CD4-positive, CD25-positive, alpha-beta regulatory T cell (primary cell): ENCODE measurements around the gene RCAN2. TPM values are rescaled to one million over a fixed set of nuclear protein-coding genes. Genes with fewer than 3 reads are reported as not detected.

Experiments
- ATAC-seq, 2 donors: fragments of 150-1000 bp; cut with Tn5 transposase; one replicate each; pipeline ENCODE4 v1.10.0; 2021; ENCODE audit warnings: low read depth in 2 of 2, moderate number of reproducible peaks in 2 of 2, moderate library complexity in 1 of 2
- DNase-seq, 3 donors: peaks; one replicate each; pipeline versions ENCODE4 v3.0.0 to v3.0.0-alpha.2; 2012 to 2022; ENCODE audit warnings: mixed read lengths in 1 of 3
- H3K27ac ChIP-seq: one replicate; pipeline ENCODE4 v1.7.0; 2013; ENCODE audit warnings: mild to moderate bottlenecking, low read length; ENCODE audit not compliant: insufficient read depth, poor library complexity, severe bottlenecking
- H3K27me3 ChIP-seq: one replicate; pipeline ENCODE4 v1.7.0; 2013; ENCODE audit warnings: low read length; ENCODE audit not compliant: control insufficient read depth, insufficient read depth
- H3K36me3 ChIP-seq: one replicate; pipeline ENCODE4 v1.7.0; 2013; ENCODE audit warnings: mild to moderate bottlenecking, low read length, moderate library complexity; ENCODE audit not compliant: control insufficient read depth, insufficient read depth
- H3K4me1 ChIP-seq: 2 replicates; pipeline ENCODE4 v1.7.0; 2013; ENCODE audit warnings: mild to moderate bottlenecking, low read length; ENCODE audit not compliant: insufficient read depth, control insufficient read depth, poor library complexity, severe bottlenecking
- H3K4me3 ChIP-seq: one replicate; pipeline ENCODE4 v1.7.0; 2013; ENCODE audit warnings: low read depth, mild to moderate bottlenecking, low read length, moderate library complexity
- H3K9me3 ChIP-seq, 2 experiments: 1 replicate in 1 of 2; 2 replicates in 1 of 2; pipeline ENCODE4 v1.7.0; 2013; ENCODE audit warnings: low read length in 2 of 2, mild to moderate bottlenecking in 1 of 2, moderate library complexity in 1 of 2; ENCODE audit not compliant: control insufficient read depth in 2 of 2
- H3K27ac Mint-ChIP-seq, 3 donors: one replicate each; pipeline ENCODE4 v1.8.0; 2020 to 2022; ENCODE audit warnings: mild to moderate bottlenecking in 3 of 3, mixed read lengths in 3 of 3, moderate library complexity in 2 of 3
- H3K27me3 Mint-ChIP-seq: one replicate; pipeline ENCODE4 v1.8.0; 2022; ENCODE audit warnings: mild to moderate bottlenecking, mixed read lengths
- H3K36me3 Mint-ChIP-seq: one replicate; pipeline ENCODE4 v1.8.0; 2020; ENCODE audit warnings: mixed read lengths
- H3K4me1 Mint-ChIP-seq, 4 donors: one replicate each; pipeline ENCODE4 v1.8.0; 2020 to 2022; ENCODE audit warnings: mixed read lengths in 4 of 4, mild to moderate bottlenecking in 1 of 4
- H3K4me3 Mint-ChIP-seq, 4 donors: one replicate each; pipeline ENCODE4 v1.8.0; 2020 to 2022; ENCODE audit warnings: mild to moderate bottlenecking in 4 of 4, mixed read lengths in 4 of 4, moderate library complexity in 3 of 4
- H3K9me3 Mint-ChIP-seq, 7 donors: one replicate each; pipeline ENCODE4 v1.8.0; 2020 to 2022; ENCODE audit warnings: mixed read lengths in 7 of 7, mild to moderate bottlenecking in 3 of 7, moderate library complexity in 2 of 7
- polyA plus RNA-seq, 4 donors: library from polyadenylated mRNA; unstranded; fragments of 300-500 nt; fragmentation: Illumina TruSeq; gene quantifications; one replicate each; pipeline ENCODE4 v1.2.3, GENCODE V29; 2021
- total RNA-seq: library from RNA; stranded (reverse); gene quantifications from one replicate; pipeline ENCODE4 v1.2.3, GENCODE V29; 2022

RCAN2 gene
- total and polyA plus RNA-seq, 5 donors from 2014 or later, result 0.08 to 0.14 TPM; not detected in 3

- Histone ChIP-seq H3K4me3 (no peak overlapping the region), H3K9me3 (no peaks in the 10 kb centered on the region), H3K36me3 (no peaks in the 10 kb centered on the region), H3K27me3 (no peaks in the 10 kb centered on the region), H3K4me1 (no peaks in the 10 kb centered on the region), H3K27ac (no peak overlapping the region)
- Mint-ChIP-seq H3K4me1 (no peaks in the 10 kb centered on the region), H3K9me3 (peaks cover 0 to 4% (median 0%) of the 10 kb centered on the region in 7 donors), H3K36me3 (no peaks in the 10 kb centered on the region), H3K27ac (no peak overlapping the region), H3K4me3 (no peak overlapping the region), H3K27me3 (peaks cover 14% of the 10 kb centered on the region)
- ATAC-seq, result no peak
- no peak for DNase-seq
Measured at GRCh38 chr6:46521464-46521971, 30.3 kb upstream of the RCAN2 start.

GRCh38 chr6:46517202-46517601 is 26.0 kb upstream of the RCAN2 start:
- H3K27me3 ChIP-seq, result no peaks in the 10 kb centered on the region
- Mint-ChIP-seq H3K27ac (no peak overlapping the region), H3K9me3 (no peaks in the 10 kb centered on the region), H3K27me3 (peaks cover 7% of the 10 kb centered on the region), H3K4me3 (no peak overlapping the region), H3K4me1 (no peaks in the 10 kb centered on the region), H3K36me3 (no peaks in the 10 kb centered on the region)
- no peaks in the 10 kb centered on the region for H3K9me3 ChIP-seq
- H3K4me3 ChIP-seq, result no peak overlapping the region
- H3K27ac ChIP-seq, result no peak overlapping the region
- DNase-seq (no peak), ATAC-seq (no peak)
- no peaks in the 10 kb centered on the region for H3K36me3 ChIP-seq
- H3K4me1 ChIP-seq, result no peaks in the 10 kb centered on the region

- Histone ChIP-seq H3K36me3 (no peaks in the 10 kb centered on the region), H3K27me3 (no peaks in the 10 kb centered on the region), H3K4me3 (no peak overlapping the region), H3K27ac (no peak overlapping the region), H3K9me3 (no peaks in the 10 kb centered on the region), H3K4me1 (no peaks in the 10 kb centered on the region)
- ATAC-seq, result no peak
- no peak overlapping the region for H3K4me3 Mint-ChIP-seq
- no peak overlapping the region for H3K27ac Mint-ChIP-seq
- H3K27me3 Mint-ChIP-seq, result peaks cover 6% of the 10 kb centered on the region
- H3K9me3 Mint-ChIP-seq, result no peaks in the 10 kb centered on the region
- H3K36me3 Mint-ChIP-seq, result no peaks in the 10 kb centered on the region
- H3K4me1 Mint-ChIP-seq, result no peaks in the 10 kb centered on the region
- no peak for DNase-seq
Measured at GRCh38 chr6:46513533-46513932, 22.3 kb upstream of the RCAN2 start.

GRCh38 chr6:46511320-46511719 is 20.1 kb upstream of the RCAN2 start:
- H3K36me3 Mint-ChIP-seq, result no peaks in the 10 kb centered on the region
- no peak overlapping the region for H3K27ac Mint-ChIP-seq
- H3K9me3 Mint-ChIP-seq, result no peaks in the 10 kb centered on the region
- Histone ChIP-seq H3K4me1 (no peaks in the 10 kb centered on the region), H3K36me3 (no peaks in the 10 kb centered on the region), H3K27ac (no peak overlapping the region), H3K9me3 (no peaks in the 10 kb centered on the region), H3K4me3 (no peak overlapping the region), H3K27me3 (no peaks in the 10 kb centered on the region)
- no peak for DNase-seq
- no peak for ATAC-seq
- H3K4me1 Mint-ChIP-seq, result no peaks in the 10 kb centered on the region
- H3K27me3 Mint-ChIP-seq, result no peaks in the 10 kb centered on the region
- H3K4me3 Mint-ChIP-seq, result no peak overlapping the region

GRCh38 chr6:46510651-46511050 is 19.4 kb upstream of the RCAN2 start:
- no peak for DNase-seq
- no peak overlapping the region for H3K27ac ChIP-seq
- Mint-ChIP-seq H3K27ac (no peak overlapping the region), H3K36me3 (no peaks in the 10 kb centered on the region), H3K4me3 (no peak overlapping the region), H3K9me3 (no peaks in the 10 kb centered on the region), H3K27me3 (no peaks in the 10 kb centered on the region), H3K4me1 (no peaks in the 10 kb centered on the region)
- no peak for ATAC-seq
- no peaks in the 10 kb centered on the region for H3K4me1 ChIP-seq
- no peaks in the 10 kb centered on the region for H3K36me3 ChIP-seq
- H3K4me3 ChIP-seq, result no peak overlapping the region
- no peaks in the 10 kb centered on the region for H3K27me3 ChIP-seq
- no peaks in the 10 kb centered on the region for H3K9me3 ChIP-seq

- no peaks in the 10 kb centered on the region for H3K36me3 Mint-ChIP-seq
Measured at GRCh38 chr6:46509981-46510510, 18.8 kb upstream of the RCAN2 start.

GRCh38 chr6:46509063-46509462 is 17.8 kb upstream of the RCAN2 start:
- DNase-seq (no peak), ATAC-seq (no peak)
- H3K36me3 Mint-ChIP-seq, result no peaks in the 10 kb centered on the region
- no peak overlapping the region for H3K4me3 Mint-ChIP-seq
- no peaks in the 10 kb centered on the region for H3K9me3 ChIP-seq
- H3K36me3 ChIP-seq, result no peaks in the 10 kb centered on the region
- H3K9me3 Mint-ChIP-seq, result peaks cover 0 to 2% (median 0%) of the 10 kb centered on the region in 7 donors
- no peak overlapping the region for H3K27ac Mint-ChIP-seq
- no peak overlapping the region for H3K4me3 ChIP-seq
- H3K27me3 Mint-ChIP-seq, result no peaks in the 10 kb centered on the region
- no peaks in the 10 kb centered on the region for H3K4me1 ChIP-seq
- H3K4me1 Mint-ChIP-seq, result no peaks in the 10 kb centered on the region
- H3K27ac ChIP-seq, result no peak overlapping the region
- H3K27me3 ChIP-seq, result no peaks in the 10 kb centered on the region

More at GRCh38 chr6:46509981-46510510, 18.8 kb upstream of the RCAN2 start:
- Histone ChIP-seq H3K36me3 (no peaks in the 10 kb centered on the region), H3K4me1 (no peaks in the 10 kb centered on the region), H3K27me3 (no peaks in the 10 kb centered on the region), H3K4me3 (no peak overlapping the region), H3K27ac (no peak overlapping the region), H3K9me3 (no peaks in the 10 kb centered on the region)
- H3K4me1 Mint-ChIP-seq, result no peaks in the 10 kb centered on the region
- no peaks in the 10 kb centered on the region for H3K27me3 Mint-ChIP-seq
- DNase-seq (no peak), ATAC-seq (no peak)
- H3K27ac Mint-ChIP-seq, result no peak overlapping the region
- peaks cover 0 to 2% (median 0%) of the 10 kb centered on the region in 7 donors for H3K9me3 Mint-ChIP-seq
- H3K4me3 Mint-ChIP-seq, result no peak overlapping the region

- no peak overlapping the region for H3K4me3 Mint-ChIP-seq
- no peaks in the 10 kb centered on the region for H3K27me3 ChIP-seq
- no peaks in the 10 kb centered on the region for H3K36me3 Mint-ChIP-seq
- no peaks in the 10 kb centered on the region for H3K4me1 Mint-ChIP-seq
- H3K9me3 ChIP-seq, result no peaks in the 10 kb centered on the region
- no peaks in the 10 kb centered on the region for H3K4me1 ChIP-seq
- no peak overlapping the region for H3K27ac ChIP-seq
- no peaks in the 10 kb centered on the region for H3K36me3 ChIP-seq
- ATAC-seq (no peak), DNase-seq (no peak)
- H3K27ac Mint-ChIP-seq, result no peak overlapping the region
- H3K9me3 Mint-ChIP-seq, result peaks cover 0 to 2% (median 0%) of the 10 kb centered on the region in 7 donors
- H3K4me3 ChIP-seq, result no peak overlapping the region
- no peaks in the 10 kb centered on the region for H3K27me3 Mint-ChIP-seq
Measured at GRCh38 chr6:46507426-46507825, 16.2 kb upstream of the RCAN2 start.
